HG02623 (cell line): Measurements from ENCODE around the gene GPC5.
"Not testable (repeated sequence)": the region's sequence is repeated elsewhere in the genome, so short reads cannot be mapped to it uniquely, and the experiment has no call there.

Experiments
- ATAC-seq: cut with Tn5 transposase; IDR thresholded peaks from one replicate; pipeline ENCODE4 v1.9.1; 2021; ENCODE audit warnings: moderate library complexity; ENCODE audit not compliant: unreplicated experiment

GPC5 gene

GRCh38 chr13:91368676-91369440, 29.6 kb upstream of the GPC5 start:
- no peak for ATAC-seq

- no peak for ATAC-seq
These were observed 29.0 kb upstream of the GPC5 start for GRCh38 chr13:91369441-91369831.

GRCh38 chr13:91370501-91370900, 27.9 kb upstream of the GPC5 start:
- ATAC-seq = no peak

DNA sequence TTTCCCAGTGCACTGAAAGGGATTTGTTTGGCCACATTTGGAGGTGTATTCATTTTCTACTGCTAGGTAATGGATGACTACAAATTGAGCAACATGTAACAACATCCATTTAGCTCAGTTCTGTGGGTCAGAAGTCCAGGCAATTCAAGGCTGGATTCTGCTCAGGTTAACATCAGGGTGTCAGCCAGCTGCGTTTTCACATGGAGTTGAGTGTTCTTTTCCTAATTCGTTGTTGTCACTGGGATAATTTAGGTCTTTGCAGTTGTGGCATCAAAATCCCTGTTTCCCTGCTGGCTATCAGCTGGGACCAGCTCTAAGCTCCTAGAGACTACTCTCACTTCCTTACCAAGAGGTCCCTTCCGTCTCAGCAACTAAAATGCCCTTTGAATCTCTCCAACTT, 25.5 kb upstream of the GPC5 start:
- ATAC-seq = no peak

DNA sequence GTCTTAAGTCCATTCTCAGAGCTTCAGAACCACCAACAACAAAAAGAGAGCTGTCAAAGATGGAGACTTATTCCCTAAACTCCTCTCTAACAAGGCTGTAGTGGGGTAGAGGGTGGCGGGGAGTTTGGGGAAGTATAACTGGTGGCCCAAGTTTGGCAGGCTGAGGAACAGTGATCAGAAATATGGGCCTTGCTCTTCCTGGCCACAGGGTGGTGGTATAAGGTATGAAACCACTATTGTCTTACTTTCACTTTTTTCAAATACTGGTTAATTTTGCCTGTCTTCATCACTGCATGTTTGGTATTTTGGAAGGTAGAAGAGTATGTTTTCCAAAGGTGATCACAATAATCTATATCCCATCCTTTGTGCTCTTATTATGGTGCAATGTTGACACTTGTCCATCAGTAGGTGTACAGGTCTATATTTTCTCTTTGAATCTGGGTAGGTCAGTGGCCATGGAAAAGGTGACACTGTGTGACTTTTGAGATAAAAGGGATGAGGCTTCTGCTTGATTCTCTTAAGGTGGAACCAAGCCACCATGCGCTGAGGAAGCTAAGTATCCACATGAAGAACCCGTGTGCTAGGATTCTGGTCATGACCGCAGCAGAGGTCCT, 23.2 kb upstream of the GPC5 start:
- peak; percentile 94 for ATAC-seq

DNA sequence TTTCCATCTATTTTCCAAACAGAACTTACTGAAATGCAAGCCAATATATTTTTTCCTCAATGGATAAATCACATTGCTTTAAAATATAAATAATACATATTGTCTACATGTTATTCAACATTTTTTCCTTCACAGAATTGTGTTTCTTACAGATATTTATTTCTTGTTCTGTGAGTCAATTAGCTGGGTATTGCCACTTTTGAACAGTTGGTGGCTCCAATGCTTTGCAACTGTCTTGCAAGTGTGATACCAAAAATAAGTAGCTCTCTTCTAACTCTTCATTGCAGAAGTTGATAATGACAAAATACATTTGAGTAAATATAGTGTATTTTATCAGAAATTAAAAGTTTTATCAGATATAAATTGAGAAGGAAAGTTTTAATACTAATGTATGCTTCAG, 17.1 kb upstream of the GPC5 start:
- ATAC-seq = no peak

GRCh38 chr13:91383836-91384235, 14.6 kb upstream of the GPC5 start:
- no peak for ATAC-seq

DNA sequence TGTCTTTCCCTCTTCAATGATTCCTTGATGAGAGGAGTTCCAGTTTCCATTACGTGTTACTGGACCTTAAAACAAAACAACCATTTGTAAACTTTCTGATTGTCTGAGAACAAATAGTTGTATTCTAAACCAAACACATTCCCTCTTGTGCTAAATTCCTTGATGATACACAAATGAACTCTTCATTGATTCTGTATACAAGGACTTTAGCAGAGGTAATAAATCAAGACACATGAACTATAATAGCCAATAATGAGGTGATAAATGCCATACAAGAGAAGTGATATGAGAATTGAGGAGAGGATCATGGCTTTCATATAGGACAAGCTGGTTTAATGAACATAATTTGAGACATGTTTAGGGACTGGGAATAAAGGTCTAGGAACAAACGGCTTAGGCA, 13.5 kb upstream of the GPC5 start:
- ATAC-seq = no peak

DNA sequence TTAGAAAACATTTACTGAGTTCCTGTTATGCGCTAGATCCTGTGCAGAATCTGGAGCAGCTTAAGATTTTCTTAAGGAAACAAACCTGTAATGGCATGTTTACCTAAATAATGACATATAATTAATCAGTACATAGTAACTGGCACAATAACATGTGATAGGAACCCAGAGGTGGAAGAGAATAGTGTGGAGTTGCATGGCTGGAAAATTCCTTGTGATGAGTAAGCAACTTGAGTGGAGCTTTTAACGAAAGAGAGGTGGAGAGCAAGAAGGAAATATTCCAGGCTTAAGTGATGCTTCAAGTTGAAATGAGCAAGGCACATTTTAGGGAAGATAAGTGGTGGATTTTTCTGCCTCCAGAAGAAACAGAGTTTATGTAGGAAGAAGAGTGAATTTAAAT, 9.2 kb upstream of the GPC5 start:
- no peak for ATAC-seq

DNA sequence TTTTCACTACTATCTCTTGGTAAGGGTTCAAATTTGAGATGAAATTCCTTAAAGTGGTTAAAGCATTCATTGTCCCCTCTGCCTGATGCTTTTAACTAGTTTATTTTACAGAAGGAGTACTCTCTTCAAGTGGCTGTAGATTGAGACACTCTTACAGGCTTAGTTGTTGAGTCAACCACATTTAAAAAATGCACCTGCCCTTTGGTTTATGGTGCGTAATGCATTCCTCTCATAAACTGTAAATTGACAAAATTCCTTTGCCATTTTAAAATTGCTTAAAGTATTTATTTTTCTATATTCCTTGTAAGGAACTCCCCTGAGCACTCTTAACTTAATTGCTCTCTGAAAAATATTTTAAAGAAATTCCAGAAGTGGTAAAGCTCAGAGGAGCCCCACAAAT, 826 bp upstream of the GPC5 start:
- no peak for ATAC-seq

DNA sequence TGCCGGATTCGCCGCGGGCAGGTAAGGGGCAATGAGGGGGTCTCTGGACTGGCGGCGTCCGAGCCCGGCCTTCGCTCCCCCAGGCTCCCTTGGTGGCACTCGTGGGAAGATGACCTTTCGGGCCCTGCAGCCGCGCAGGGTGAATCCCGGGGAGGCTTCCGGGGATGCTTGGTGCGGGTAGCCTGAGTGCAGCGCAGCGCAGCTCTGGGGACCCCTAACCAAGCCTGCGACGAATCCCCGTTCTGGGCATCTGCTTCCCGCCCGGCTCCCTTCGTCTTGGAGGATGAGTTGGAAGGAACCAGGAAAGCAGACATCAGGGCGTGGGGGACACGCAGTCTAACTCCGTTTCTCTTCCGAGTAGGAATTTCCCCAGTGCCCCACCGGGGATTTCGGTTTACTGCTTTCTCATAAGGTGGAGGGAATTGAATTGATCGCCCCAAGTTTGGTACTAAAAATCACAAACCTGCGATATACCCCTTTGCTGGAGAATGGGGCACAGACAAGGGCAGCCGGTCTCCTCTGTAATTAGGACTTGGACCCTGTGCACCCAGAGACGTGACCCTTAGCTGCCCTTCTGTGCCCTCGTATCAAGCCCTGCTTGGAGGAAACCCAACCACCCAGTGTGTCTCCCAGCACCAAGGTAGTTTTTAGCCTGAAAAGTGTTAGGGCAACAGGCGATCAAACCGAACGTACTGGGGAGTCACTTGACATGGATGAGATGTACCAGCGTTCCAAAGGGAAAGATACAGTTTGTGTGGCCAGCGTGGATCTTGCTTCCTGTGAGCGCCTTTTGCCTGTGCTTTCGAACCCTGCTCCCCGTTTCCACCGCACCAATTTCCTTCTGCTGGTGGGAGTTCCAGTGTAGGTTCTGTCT, 1.0 kb downstream of the GPC5 start:
- ATAC-seq = peak; percentile 11

- no peak for ATAC-seq
These were observed 1.6 kb downstream of the GPC5 start for GRCh38 chr13:91400063-91400399.

GRCh38 chr13:91400671-91401070, 2.2 kb downstream of the GPC5 start:
- ATAC-seq = no peak

DNA sequence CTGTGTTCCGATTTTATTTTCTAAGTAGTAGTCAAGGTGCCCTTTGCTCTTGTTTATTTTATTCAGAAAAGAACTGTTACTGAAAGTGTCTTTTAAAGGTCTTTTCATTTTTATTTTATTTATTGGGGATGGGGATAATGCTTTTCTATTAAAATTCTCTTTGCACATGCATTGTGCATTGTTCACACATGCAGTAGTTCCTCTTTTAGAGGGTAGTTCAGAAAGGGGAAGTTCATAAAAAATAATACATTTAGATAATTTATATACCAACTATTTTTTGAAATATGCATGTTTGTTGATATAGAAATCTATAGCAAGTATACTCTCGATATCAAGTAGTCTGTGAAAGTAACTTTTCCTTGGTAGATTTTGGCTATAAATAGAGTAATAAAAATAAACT, 3.5 kb downstream of the GPC5 start:
- ATAC-seq = no peak

GRCh38 chr13:91405240-91405639, 6.8 kb downstream of the GPC5 start:
- peak; percentile 60 for ATAC-seq

DNA sequence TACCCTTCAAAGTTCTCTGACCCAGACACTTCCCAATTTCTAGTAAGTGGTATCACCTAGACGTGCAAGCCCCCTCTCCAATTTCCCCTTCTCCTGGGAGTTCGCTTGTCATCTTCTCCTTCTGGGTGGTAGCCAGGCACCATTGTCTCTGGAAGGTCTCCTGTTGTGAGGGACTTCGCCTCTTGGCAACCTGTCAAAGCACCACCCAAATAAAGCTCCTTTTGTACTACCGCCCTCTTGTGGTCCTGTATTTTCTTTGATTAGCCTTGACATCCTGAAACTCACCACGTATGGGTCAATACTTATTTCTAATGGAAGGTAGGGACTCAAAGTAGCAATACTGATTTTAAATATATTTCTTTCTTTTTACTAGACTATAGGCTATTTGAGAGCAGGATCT, 8.2 kb downstream of the GPC5 start:
- no peak for ATAC-seq

DNA sequence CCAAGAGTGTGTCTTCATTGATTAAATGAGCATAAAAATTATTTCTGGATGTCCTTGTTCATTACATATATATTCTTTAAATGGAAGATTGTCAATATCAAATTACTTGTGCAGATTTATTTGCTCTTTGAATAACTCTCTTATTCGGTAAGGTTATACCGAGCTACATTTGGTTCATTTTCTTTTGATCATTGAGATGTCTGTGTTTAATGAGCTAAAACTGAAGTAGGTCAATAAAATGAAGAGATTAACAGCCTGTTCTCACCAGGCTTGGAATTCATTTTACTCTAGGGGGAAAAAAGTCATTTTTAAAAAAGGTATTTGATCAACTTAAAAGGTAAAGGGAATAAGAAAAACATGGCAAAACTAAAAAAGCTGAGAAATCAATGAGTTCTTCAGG, 10.6 kb downstream of the GPC5 start:
- ATAC-seq = no peak

- not testable (repeated sequence) for ATAC-seq
These were observed 18.2 kb downstream of the GPC5 start for GRCh38 chr13:91416579-91416978.

DNA sequence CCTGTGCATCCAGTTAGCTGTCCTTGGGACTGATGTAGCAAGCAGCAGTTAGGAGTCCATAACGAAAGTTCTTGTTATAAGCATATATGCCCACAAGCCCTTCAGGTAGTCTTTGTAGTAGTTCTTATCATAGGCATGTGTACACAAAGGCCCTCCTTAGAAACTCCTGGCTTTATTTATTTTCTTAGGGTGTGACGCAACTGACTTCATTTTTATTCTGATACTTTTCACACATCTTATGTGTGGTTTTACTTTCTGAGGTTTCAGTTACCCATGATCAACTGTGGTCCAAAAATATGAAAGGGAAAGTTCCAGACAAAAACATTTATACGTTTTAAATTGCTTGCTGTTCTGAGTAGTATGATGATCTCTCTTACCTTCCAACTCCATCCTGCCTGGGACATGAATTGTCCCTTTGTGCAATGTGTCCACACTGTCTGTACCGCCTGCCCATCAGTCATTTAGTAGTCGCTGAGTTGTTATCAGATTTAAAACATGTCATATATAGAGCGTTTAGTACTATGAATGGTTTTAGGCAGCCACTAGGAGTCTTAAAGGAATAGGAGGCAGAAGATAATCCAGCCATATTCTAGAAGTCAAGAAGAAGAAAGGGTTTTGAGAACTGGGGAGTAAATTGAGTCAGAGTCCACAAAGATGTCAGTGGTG, 19.4 kb downstream of the GPC5 start:
- ATAC-seq = no peak

DNA sequence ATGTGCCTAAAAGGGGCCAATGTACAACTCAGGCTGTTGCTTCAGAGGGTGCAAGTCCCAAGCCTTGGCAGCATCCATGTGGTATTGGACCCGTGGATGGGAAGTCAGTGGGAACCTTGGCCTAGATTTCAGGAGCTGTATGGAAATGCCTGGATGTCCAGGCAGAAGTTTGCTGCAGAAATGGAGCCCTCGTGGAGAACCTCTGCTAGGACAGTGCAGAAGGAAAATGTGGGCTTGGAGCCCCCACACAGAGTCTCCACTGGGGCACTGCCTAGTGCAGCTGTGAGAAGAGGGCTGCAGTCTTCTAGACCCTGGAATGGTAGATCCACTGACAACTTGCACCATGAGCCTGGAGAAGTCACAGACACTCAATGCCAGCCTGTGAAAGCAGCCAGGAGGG, 28.5 kb downstream of the GPC5 start:
- no peak for ATAC-seq

GRCh38 chr13:91438674-91439073, 40.3 kb downstream of the GPC5 start:
- ATAC-seq = not testable (repeated sequence)
